HuH-7.5 (cell line): ENCODE measurements around the gene VWCE.

Experiments used
- DNase-seq: peaks from one replicate; pipeline ENCODE4 v3.0.0; 2011; ENCODE audit warnings: low spot score

VWCE gene

GRCh38 chr11:61280883-61281580 is 14.1 kb downstream of the VWCE start:
- DNase-seq: no peak

DNA sequence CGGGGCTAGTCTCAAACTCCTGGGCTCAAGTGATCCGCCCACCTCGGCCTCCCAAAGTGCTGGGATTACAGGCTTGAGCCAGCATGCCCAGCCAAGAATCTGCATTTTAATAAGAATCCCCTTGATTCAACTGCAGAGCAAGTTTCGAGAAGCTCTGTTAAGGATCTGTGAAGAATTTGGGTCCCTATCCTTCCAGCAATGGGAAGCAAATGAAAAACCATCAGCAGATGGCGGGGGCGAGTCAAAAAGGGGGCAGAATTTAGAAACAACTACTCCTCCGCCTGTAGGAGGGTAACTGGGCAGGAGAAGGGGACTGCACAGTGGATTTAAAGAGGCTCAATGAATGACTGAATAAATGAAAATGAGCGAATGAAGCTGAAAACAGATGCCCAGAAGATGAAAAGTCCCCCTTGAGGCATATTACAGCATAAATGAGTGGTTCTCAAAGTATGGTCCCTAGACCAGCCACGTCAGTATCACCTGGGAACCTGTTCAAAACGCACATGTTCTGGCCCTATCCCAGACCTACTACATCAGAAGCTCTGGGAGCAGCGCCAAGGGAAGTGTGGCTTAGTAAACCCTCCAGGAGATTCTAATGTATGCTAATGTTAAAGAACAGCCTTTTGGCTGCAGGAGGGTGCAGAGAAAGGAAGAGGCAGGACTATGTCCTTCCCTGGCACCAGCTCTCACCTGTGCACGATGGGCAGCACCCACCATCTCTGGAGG is 15.0 kb downstream of the VWCE start:
- DNase-seq: no peak

DNA sequence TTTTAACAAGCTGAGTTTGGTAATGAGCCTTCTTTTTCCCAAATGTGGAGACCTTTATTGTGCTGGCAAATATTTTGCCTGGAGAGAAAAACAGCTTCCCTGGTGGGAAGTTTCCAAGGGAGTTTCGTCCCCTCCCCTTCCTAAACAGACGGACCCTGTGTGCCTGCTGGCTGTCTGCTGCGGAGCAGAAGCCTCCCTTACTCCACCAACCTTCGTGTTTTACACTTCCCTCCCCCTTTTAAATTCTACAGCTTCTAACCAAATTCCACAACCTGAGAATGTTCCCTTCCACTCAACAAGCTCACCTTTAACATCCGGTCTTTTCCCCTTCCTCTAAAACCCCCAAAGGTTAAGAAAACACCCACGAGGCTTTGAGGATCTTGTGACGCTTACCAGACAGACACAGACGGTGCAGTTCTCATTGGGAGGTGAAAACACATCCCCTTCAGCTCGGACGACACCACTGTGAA is 17.1 kb downstream of the VWCE start:
- no peak for DNase-seq

DNA sequence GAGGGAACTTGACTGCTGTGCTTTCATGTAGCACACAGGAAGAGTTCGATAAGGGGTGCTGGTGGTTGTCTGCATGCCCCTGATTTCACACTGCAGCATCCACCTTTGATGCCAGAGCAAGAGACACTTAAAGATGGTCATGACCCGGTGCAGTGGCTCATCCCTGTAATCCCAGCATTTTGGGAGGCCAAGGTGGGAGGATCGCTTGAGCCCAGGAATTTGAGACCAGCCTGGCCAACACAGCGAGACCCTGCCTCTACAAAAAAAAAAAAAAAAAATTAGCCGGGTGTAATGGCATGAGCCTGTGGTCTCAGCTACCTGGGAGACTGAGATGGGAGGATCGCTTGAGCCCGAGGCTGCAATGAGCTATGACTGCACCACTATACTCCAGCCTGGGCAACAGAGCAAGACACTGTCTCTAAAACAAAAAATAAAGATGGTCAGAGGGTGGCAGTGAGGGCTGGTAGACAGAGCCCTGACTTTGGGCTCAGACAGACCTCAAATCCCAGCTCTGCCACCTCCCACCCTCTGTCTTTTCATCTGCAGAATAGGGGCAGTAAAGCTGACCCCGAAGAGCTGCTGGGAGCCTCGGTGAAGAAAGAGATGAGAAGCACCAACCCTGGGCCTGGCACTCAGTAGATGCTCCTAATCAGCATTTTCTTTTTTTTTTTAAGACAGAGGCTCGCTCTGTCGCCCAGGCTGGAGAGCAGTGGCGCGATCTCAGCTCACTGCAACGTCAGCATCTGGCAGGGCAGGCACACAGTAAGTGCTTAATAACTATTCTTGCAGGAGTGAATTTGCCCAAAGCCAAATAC is 17.7 kb downstream of the VWCE start:
- no peak for DNase-seq

- no peak for DNase-seq
Measured at GRCh38 chr11:61275191-61275590, 19.9 kb downstream of the VWCE start.

- no peak for DNase-seq
Measured at GRCh38 chr11:61274084-61274483, 21.0 kb downstream of the VWCE start.

- no peak for DNase-seq
Measured at GRCh38 chr11:61273178-61274078, 21.7 kb downstream of the VWCE start.

DNA sequence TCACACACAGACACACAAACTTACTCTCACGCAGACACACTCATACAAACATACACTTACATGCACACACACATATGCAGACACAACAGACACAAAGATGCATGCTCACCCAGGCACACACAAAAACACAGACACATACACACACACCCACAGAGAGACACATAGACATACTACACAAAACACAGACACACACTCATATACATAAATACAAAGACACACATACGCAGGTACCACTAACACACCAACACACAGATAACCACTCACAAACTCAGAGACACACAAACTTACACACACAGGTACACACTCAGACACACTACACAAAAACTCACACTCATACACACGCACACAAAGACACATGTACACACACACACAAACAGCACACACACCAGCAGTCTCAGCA is 22.4 kb downstream of the VWCE start:
- no peak for DNase-seq

DNA sequence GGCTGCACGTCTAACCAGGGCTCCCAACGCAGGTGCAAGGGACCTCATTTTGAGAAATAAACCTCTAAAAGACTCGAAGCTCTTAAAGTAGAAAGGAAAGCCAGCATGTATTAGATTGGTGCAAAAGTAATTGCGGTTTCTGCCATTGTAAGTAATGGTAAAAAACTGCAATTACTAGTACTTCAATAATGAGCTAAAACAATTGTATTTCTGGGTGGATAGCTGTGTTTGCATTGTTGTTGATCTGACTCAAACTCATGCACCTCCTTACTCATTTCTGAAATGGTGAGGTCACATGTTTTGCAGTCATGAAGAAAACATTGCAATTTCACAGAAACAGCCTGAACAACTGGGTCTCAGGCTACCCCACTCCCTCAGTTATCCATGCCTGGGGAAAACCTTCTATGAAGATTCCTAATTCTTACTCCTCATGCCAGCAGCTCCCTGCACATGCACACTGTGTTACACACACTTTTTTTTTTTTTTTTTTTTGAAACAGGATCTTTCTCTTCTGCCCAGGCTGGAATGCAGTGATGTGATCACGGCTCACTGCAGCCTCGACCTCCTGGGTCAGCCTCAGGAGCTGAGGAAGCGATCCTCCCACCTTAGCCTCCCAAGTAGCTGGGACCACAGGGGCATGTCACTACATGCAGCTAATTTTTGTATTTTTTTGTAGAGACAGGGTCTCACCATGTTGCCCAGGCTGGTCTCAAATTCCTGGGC is 24.6 kb downstream of the VWCE start:
- no peak for DNase-seq

DNA sequence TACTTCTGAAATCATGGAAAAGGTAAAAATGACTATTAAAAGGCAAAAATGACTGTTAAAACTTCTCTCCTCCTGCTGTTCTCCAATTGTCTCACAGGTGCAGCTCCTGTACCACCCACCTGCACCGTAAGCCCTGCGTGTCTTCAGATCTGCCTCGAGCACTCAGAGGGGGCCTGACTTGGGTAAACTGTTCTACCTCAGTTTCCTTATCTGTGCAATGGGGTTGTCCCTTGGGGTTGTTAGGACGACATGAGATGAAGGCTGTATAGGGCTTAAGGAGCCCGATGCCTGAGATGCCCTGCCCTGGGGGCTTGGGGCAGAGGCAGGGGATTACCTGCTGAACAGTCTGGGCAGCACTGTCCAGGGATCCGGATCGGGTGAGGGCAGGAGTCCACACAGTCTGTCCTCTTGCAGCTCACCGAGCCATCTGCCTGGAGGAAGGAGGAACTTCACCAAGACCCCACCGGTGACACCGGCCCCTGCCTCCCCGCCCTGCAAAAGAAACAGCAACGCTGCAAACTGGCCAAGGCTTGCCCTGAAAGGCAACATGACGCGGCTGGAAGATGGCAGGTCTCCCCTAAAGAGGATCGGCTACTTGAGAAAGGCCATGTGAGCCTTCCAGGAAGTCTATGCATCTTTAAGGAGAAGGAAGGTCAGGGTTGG is 26.4 kb downstream of the VWCE start:
- DNase-seq: no peak

DNA sequence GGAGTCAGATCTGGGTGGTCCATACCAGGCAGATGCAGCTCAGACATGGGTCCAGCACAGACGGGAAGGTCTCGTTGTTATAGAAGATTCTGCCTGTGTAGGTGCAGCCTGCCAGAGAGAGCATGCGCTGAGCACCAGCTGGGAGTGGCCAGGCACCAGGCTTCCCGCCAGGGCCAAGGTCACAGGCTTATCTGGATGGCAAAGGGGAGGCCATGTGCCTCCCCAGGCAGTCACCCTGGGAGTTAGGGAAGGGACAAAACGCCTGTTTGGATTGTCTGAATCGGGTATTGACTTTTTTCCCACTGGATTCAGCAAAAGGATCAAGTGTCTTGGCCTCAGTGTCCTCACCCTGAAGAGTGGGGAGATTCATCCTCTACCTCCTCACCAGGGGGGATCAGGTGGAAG is 27.7 kb downstream of the VWCE start:
- DNase-seq: peak; percentile 61

- DNase-seq: no peak
Measured at GRCh38 chr11:61266602-61267001, 28.5 kb downstream of the VWCE start.

DNA sequence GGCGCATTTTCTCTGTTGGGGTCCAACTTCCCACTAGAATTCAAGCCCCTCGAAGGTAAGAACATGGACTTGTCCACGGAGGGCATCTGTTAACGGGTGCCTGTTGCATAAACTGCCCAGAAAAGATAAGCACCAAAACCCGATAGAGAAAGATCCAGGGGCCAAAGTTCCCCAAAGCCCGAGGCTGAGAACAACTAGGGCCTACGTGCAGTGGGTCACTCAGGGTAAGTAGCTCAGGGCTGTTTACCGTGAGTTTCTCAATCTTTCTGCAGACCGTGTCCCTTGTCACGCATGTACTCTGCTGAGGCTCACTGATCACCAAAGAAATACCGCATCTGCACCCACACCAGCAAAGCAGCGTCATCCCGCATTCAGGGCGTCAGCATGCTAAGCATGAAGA is 29.8 kb downstream of the VWCE start:
- no peak for DNase-seq

DNA sequence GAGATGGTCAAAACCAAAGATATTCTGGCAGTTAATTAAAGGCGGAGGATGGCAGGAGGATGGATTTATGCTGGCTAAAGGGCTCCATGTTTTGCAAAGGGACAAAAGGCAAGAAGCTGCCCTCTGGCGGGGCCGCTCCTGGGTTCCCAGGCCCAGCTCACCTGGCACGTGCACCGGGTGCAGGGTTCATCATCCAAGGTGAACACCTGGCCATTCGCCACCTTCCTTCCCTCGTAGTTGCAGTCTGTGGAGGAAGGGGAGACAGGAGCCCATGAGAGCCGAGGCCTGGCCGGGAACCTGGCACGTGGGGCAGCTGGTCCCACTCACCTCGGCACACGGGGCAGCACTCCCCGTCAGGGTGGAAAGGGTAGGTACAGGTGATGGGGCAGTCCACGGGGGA is 30.3 kb downstream of the VWCE start:
- no peak for DNase-seq

DNA sequence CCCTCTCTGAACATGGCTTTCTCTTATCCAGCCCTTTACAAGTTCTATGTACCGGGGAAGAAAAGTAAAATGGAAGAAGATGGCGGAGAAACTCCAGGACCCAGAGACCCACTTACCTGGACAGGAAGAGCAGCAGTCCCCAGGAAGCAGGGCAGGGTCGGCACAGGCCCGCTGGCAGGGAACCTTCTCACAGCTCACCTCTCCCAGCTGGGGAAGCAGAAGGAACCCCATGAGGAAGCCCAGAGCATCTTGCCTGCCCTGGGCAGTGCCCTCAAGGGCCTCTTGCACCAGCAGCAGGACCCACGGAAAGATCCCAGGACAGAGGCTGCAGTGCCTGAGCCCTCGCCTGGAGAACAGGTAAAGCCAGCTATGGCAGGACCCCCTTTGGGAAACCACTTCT is 30.7 kb downstream of the VWCE start:
- DNase-seq: no peak

DNA sequence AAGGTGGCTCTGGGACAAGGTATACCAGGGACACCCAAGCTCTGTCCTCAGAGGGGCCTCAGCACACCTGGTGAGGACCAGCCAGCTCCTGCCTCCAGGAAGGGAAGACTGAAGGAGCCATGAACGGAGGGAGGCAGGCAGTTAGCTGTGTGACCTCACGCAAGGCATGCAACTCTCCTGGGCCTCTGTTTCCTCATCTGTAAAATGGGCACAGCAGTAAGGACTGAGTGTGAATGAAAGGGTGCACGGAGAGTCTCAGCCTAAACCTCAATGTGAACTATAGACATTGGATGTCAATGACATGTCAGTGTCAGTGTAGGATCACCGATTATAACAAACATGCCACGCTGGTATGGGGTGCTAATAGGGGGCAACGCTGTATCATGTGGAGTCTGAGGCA is 35.8 kb downstream of the VWCE start:
- no peak for DNase-seq

DNA sequence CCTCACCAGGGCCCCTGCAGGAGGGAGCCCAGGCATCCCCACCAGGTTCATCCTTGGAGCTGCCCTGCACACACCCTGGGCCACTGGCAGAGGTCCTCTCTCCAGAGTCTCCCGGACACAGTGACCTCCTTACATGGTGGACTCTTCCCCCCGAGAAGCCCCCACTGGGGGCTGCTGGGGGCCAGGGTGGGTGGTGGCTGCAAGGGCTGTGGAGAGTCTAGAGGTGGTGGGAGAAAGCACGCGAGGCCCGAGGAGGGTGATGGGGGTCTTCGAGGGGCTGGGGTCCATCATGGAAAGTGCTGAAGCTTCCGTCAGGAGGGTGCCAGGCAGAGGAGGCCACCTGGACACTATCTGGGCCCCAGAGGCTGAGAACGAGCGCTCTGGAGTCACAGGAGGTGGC is 36.6 kb downstream of the VWCE start:
- DNase-seq: no peak

DNA sequence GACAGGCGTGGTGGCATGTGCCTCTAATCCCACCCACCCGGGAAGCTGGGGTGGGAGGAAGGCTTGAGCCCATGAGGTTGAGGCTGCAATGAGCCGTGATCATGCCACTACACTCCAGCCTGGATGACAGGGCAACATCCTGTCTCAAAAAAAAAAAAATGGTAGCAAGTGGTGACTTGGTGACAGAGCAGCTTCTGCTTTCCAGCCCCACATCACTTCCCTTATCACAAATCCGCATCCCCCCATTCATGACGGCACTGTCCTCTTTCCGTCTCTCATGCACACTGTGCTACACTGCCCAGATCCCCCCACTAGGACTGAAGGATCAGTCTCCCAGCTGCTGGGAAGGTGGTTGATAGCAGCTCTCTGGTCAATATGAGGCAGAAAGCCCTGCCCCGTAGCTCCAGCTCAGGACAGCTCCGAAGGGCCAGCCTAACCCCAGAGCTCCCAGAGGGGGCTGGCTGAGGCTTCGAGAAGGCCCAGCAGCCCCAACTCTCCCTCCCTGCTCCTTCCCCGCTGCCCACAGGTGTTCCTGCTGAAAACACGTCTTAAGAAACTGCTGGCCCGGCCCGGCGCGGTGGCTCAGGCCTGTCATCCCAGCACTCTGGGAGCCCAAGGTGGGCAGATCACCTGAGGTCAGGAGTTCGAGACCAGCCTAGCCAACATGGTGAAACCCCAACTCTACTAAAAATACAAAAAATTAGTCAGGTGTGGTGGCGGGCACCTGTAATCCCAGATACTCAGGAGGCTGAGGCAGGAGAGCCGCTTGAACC is 38.2 kb downstream of the VWCE start:
- no peak for DNase-seq

DNA sequence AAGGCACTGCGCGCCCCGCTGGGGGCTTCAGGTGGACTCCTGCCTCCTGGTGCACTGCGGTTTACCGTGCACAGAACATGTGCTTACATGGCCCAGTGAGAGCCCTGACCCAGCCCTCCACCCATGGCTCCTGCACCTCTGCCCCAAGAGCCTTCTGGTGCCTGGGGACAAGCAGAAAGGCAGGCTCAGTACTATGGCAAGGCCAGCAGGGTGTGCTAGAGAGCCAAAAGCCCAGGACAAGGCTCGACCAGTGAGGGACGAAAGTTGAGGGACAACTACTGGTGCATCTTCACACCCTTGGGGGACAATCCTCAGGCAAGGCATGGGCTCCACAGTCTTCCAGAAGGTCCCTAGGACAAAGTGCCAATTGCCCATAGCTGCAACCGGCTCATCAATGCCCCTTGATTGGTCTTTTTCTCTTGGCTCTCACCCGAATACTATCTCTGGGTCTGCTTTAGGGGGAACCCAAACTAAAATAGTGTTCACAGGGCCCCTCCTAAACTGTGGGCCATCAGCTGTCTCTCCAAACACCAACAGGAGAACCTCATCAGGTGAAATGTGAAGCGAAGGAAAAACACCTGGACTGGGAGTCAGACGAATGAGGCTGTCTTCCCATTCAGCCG is 40.6 kb downstream of the VWCE start:
- DNase-seq: peak; percentile 93
